Measurements from ENCODE around the gene IFFO2. TPM values are rescaled to one million over a fixed set of nuclear protein-coding genes. Genes with fewer than 3 reads are reported as not detected.

The IFFO2 gene
- total and polyA plus RNA-seq, 2 of the 13 experiments (the other 11 are each of a cell fraction or from before 2014, with no cell fraction given), result 7.3 to 16.7 TPM

- TF ChIP-seq BORCS8-MEF2B (CRISPR knock-in tag; IDR thresholded peaks at IDR 0.05), result no peak
- TF ChIP-seq ZNF296 (CRISPR knock-in tag; conservative IDR thresholded peaks at IDR 0.05), result no peak
- TF ChIP-seq ZNF274 (CRISPR knock-in tag; IDR thresholded peaks at IDR 0.05), result 0 out of 2 replicates have a peak, but pooled peaks have one; percentile 33
- no peak for TF ChIP-seq ZKSCAN5 (CRISPR knock-in tag; IDR thresholded peaks at IDR 0.05)
- peak; percentile 53; the same call in 1 of the 2 replicates for TF ChIP-seq SOX5 (CRISPR knock-in tag; IDR thresholded peaks at IDR 0.05; ENCODE audit: borderline replicate concordance)
- no peak for TF ChIP-seq JUNB (CRISPR knock-in tag; IDR thresholded peaks at IDR 0.05; ENCODE audit: borderline replicate concordance)
- peak; percentile 59; the same call in 1 of the 2 replicates for TF ChIP-seq ZBTB4 (CRISPR knock-in tag; IDR thresholded peaks at IDR 0.05; ENCODE audit: borderline replicate concordance)
- no peak for TF ChIP-seq SNAPC4 (CRISPR knock-in tag; IDR thresholded peaks at IDR 0.05)
- TF ChIP-seq ZNF850 (CRISPR knock-in tag; conservative IDR thresholded peaks at IDR 0.05), result no peak
- no peak for TF ChIP-seq NR3C1 (CRISPR knock-in tag; IDR thresholded peaks at IDR 0.05)
- TF ChIP-seq ZMYM3 (CRISPR knock-in tag; IDR thresholded peaks at IDR 0.05), result peak; percentile 2; the same call in 1 of the 2 replicates
- no peak for TF ChIP-seq SKI (IDR thresholded peaks at IDR 0.05; ENCODE audit: partially characterized antibody)
- TF ChIP-seq MLLT10 (CRISPR knock-in tag; IDR thresholded peaks at IDR 0.05), result no peak
- TF ChIP-seq STAT5B (CRISPR knock-in tag; IDR thresholded peaks at IDR 0.05), result no peak
- no peak for TF ChIP-seq PBX2 (CRISPR knock-in tag; IDR thresholded peaks at IDR 0.05)
- TF ChIP-seq ZNF720 (CRISPR knock-in tag; IDR thresholded peaks at IDR 0.05), result no peak
- TF ChIP-seq ZNF337 (CRISPR knock-in tag; IDR thresholded peaks at IDR 0.05; ENCODE audit: borderline replicate concordance, low read depth), result no peak
- peak; percentile 68; the same call in 1 of the 2 replicates for TF ChIP-seq HOXA3 (CRISPR knock-in tag; IDR thresholded peaks at IDR 0.05)
These were observed 15.0 kb downstream of the IFFO2 start (continued) for GRCh38 chr1:18941221-18942141.
